ENCODE measurements around the gene FLRT2. TPM values are rescaled to one million over a fixed set of nuclear protein-coding genes. Genes with fewer than 3 reads are reported as not detected.

Gene FLRT2
- total RNA-seq, 1 experiment from 2014 or later: 13.2 TPM

- TF ChIP-seq ARID4B (CRISPR knock-in tag; IDR thresholded peaks at IDR 0.05; ENCODE audit: borderline replicate concordance) (no peak), TCF7 (CRISPR knock-in tag; IDR thresholded peaks at IDR 0.05; ENCODE audit: low read depth) (no peak), NFYB (CRISPR knock-in tag; conservative IDR thresholded peaks at IDR 0.05; ENCODE audit: low read depth) (no peak), ELF4 (CRISPR knock-in tag; IDR thresholded peaks at IDR 0.05; ENCODE audit: low read depth) (no peak), MYBL2 (CRISPR knock-in tag; IDR thresholded peaks at IDR 0.05) (no peak), OVOL2 (CRISPR knock-in tag; IDR thresholded peaks at IDR 0.05; ENCODE audit: borderline replicate concordance) (no peak)
These were observed 8.7 kb downstream of the FLRT2 start (continued) for GRCh38 chr14:85538636-85539035.

- no peak overlapping the region for H3K27ac Mint-ChIP-seq
- POLR2A ChIA-PET: no interaction called here
- peaks cover 16% of the 10 kb centered on the region for H3K27me3 Mint-ChIP-seq (ENCODE audit: low read depth)
- no peak for ATAC-seq
- no peak overlapping the region for H3K4me3 Mint-ChIP-seq
- no peaks in the 10 kb centered on the region for H3K9me3 Mint-ChIP-seq
- CTCF ChIA-PET: no interaction called here
- no peak for DNase-seq (ENCODE audit: low spot score)
- H3K36me3 Mint-ChIP-seq: no peaks in the 10 kb centered on the region
- H3K4me1 Mint-ChIP-seq: peaks cover 76% of the 10 kb centered on the region
- TF ChIP-seq RELA (CRISPR knock-in tag; IDR thresholded peaks at IDR 0.05; ENCODE audit: borderline replicate concordance): no peak
- TF ChIP-seq ATF6 (CRISPR knock-in tag; IDR thresholded peaks at IDR 0.05): no peak
- TF ChIP-seq MAX (CRISPR knock-in tag; IDR thresholded peaks at IDR 0.05): no peak
- no peak for TF ChIP-seq NFE2L1 (CRISPR knock-in tag; IDR thresholded peaks at IDR 0.05)
- no peak for TF ChIP-seq ZNF281 (CRISPR knock-in tag; IDR thresholded peaks at IDR 0.05)
- TF ChIP-seq STAT6 (CRISPR knock-in tag; conservative IDR thresholded peaks at IDR 0.05; ENCODE audit: low read depth): no peak
- TF ChIP-seq TEAD4 (CRISPR knock-in tag; IDR thresholded peaks at IDR 0.05): no peak
- no peak for TF ChIP-seq FOXP4 (CRISPR knock-in tag; IDR thresholded peaks at IDR 0.05)
- TF ChIP-seq ZBTB43 (CRISPR knock-in tag; IDR thresholded peaks at IDR 0.05): no peak
- TF ChIP-seq ETV6 (CRISPR knock-in tag; IDR thresholded peaks at IDR 0.05): no peak
- TF ChIP-seq FOXJ3 (CRISPR knock-in tag; IDR thresholded peaks at IDR 0.05; ENCODE audit: borderline replicate concordance): no peak
- no peak for TF ChIP-seq E2F4 (CRISPR knock-in tag; IDR thresholded peaks at IDR 0.05; ENCODE audit: borderline replicate concordance, low read depth)
These were observed 9.6 kb downstream of the FLRT2 start for GRCh38 chr14:85539510-85539909.
